ENCODE results near the gene SOX12.

- TF ChIP-seq CTCF (IDR thresholded peaks at IDR 0.05; ENCODE audit: low read length) (no peak), EZH2 (optimal IDR thresholded peaks at IDR 0.05; ENCODE audit: low read depth, low read length) (no peak), EZH2phosphoT487 (IDR thresholded peaks at IDR 0.05; ENCODE audit: low read length) (no peak)
Measured at GRCh38 chr20:348972-349841, 23.9 kb downstream of the SOX12 start.

Measured in MM.1S (cell line).